Mammary epithelial cell (primary cell): ENCODE results near the gene KCNA2.

Source experiments
- CTCF ChIP-seq, 2 donors: IDR thresholded peaks in 1 of 2; conservative IDR thresholded peaks in 1 of 2; 2 replicates each; pipeline ENCODE4 v1.5.1; 2011 to 2012; ENCODE audit warnings: inconsistent platforms in 2 of 2, low read length in 2 of 2, mild to moderate bottlenecking in 2 of 2, control low read depth in 1 of 2, low read depth in 1 of 2; ENCODE audit not compliant: insufficient read depth in 1 of 2; ENCODE audit errors: extremely low read depth in 1 of 2
- EZH2 ChIP-seq: IDR thresholded peaks from 2 replicates; pipeline ENCODE4 v1.6.1; 2012; ENCODE audit warnings: low read length, inconsistent platforms, borderline replicate concordance

DNA sequence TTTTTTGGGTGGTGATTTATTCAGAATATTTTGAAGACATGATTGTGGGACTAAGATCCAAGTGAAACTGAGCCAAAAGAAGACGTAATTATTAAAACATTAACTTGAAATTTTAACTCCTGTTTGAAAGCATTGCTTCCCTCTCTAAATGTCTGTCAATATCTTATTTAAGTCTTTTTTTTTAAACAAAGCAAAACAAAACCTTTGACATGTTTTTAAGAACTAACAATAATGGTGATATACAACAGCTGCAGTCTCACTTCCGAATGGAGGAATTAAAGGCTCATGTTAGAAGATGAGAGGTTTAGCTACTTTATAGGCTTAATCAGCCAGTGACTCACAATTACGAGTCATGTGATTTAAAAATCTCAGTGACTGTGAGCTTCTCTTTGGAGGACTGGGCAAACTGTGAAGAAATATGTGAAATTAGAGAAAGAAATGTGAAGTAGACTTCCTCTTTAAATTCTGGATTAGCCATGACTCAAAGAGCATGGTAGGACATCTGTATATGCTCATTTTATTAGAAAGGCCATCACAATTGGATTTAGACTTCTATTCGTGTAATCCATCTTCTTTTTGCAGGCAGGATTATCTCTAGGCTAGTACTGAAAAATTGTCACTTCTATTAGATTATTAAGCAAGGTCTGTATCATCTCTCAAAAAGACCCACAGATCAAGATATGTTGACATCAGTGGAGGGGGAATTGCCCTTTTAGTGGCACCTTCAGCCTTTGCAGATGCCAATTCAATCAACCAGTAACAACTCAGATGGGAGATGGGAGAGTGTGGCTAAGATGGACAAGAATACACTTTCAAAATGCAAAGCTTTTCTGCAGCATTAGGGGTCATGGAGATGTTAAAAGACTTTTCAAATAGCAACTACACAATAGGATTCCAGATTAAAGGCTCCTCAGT, 39.9 kb upstream of the KCNA2 start:
- no peak for TF ChIP-seq CTCF (conservative IDR thresholded peaks at IDR 0.05 in 1 of 2, IDR thresholded peaks at IDR 0.05 in 1 of 2; ENCODE audit: extremely low read depth in 1 of 2, insufficient read depth in 1 of 2, low read depth in 1 of 2, low read length in 2 of 2)
- TF ChIP-seq EZH2, result no peak
